ENCODE measurements around the gene ZBTB39. TPM values are rescaled to one million over a fixed set of nuclear protein-coding genes. Genes with fewer than 3 reads are reported as not detected.

Gene ZBTB39
- total and polyA plus RNA-seq, 2 donors from 2014 or later: 1.4 to 6.6 TPM

- intact Hi-C loops (cut with DNase I): no loop called here
- Histone ChIP-seq H3K9me3 (ENCODE audit: control insufficient read depth in 2 of 3, insufficient read depth in 1 of 3, low read length in 3 of 3) (no peaks in the 10 kb centered on the region), H3K27me3 (ENCODE audit: control insufficient read depth, insufficient read depth, low read length) (no peaks in the 10 kb centered on the region), H3K4me1 (ENCODE audit: control insufficient read depth in 2 of 3, insufficient read depth in 2 of 3, low read depth in 1 of 3, low read length in 3 of 3) (no peaks in the 10 kb centered on the region), H3K36me3 (ENCODE audit: control insufficient read depth in 2 of 3, insufficient read depth in 3 of 3, low read length in 3 of 3) (no peaks in the 10 kb centered on the region), H3K27ac (ENCODE audit: low read depth in 2 of 2, low read length in 2 of 2) (no peak overlapping the region), H3K4me3 (ENCODE audit: low read length in 3 of 3) (no peak overlapping the region), H3K9ac (ENCODE audit: low read length in 3 of 3) (no peak overlapping the region)
- no peak for FAIRE-seq
- DNase-seq: no peak
- TF ChIP-seq CTCF (IDR thresholded peaks at IDR 0.05; ENCODE audit: borderline replicate concordance, extremely low read depth, insufficient read depth): no peak
Measured at GRCh38 chr12:57039016-57039798, 32.9 kb upstream of the ZBTB39 start.

DNA sequence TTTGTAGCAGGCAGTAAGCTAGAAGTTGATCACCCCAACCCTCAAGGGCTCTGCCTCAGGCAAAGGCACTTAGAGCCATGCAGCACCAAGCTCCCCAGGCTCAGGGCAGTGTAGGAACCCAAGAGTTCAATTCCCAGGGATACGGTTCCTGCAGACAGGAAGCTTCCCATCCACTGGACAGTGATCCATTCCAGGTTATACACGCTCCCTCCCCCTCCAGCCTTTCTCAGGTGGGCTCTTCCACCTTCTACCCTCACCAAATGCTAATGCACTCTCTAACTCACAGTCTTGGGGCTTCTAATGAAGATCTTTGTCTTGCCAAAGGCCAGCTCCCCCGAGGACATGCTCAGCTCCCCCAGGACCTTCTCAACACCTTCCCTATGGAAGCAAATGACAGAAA lies 30.9 kb upstream of the ZBTB39 start:
- H3K9me3 ChIP-seq (ENCODE audit: control insufficient read depth in 2 of 3, insufficient read depth in 1 of 3, low read length in 3 of 3): no peaks in the 10 kb centered on the region
- no peak overlapping the region for H3K9ac ChIP-seq (ENCODE audit: low read length in 3 of 3)
- H3K36me3 ChIP-seq (ENCODE audit: control insufficient read depth in 2 of 3, insufficient read depth in 3 of 3, low read length in 3 of 3): no peaks in the 10 kb centered on the region
- H3K27ac ChIP-seq (ENCODE audit: low read depth in 2 of 2, low read length in 2 of 2): no peak overlapping the region
- no peak for FAIRE-seq
- TF ChIP-seq CTCF (IDR thresholded peaks at IDR 0.05; ENCODE audit: borderline replicate concordance, extremely low read depth, insufficient read depth): no peak
- H3K4me3 ChIP-seq (ENCODE audit: low read length in 3 of 3): no peak overlapping the region
- no peaks in the 10 kb centered on the region for H3K4me1 ChIP-seq (ENCODE audit: control insufficient read depth in 2 of 3, insufficient read depth in 2 of 3, low read depth in 1 of 3, low read length in 3 of 3)
- no peaks in the 10 kb centered on the region for H3K27me3 ChIP-seq (ENCODE audit: control insufficient read depth, insufficient read depth, low read length)
- no peak for DNase-seq
- intact Hi-C loops (cut with DNase I): no loop called here

- FAIRE-seq (no peak), DNase-seq (no peak)
- intact Hi-C loops (cut with DNase I): no loop called here
- H3K27ac ChIP-seq (ENCODE audit: low read depth in 2 of 2, low read length in 2 of 2): no peak overlapping the region
- no peak for TF ChIP-seq CTCF (IDR thresholded peaks at IDR 0.05; ENCODE audit: borderline replicate concordance, extremely low read depth, insufficient read depth)
- no peak overlapping the region for H3K9ac ChIP-seq (ENCODE audit: low read length in 3 of 3)
- no peak overlapping the region for H3K4me3 ChIP-seq (ENCODE audit: low read length in 3 of 3)
- no peaks in the 10 kb centered on the region for H3K27me3 ChIP-seq (ENCODE audit: control insufficient read depth, insufficient read depth, low read length)
- no peaks in the 10 kb centered on the region for H3K9me3 ChIP-seq (ENCODE audit: control insufficient read depth in 2 of 3, insufficient read depth in 1 of 3, low read length in 3 of 3)
- no peaks in the 10 kb centered on the region for H3K36me3 ChIP-seq (ENCODE audit: control insufficient read depth in 2 of 3, insufficient read depth in 3 of 3, low read length in 3 of 3)
- H3K4me1 ChIP-seq (ENCODE audit: control insufficient read depth in 2 of 3, insufficient read depth in 2 of 3, low read depth in 1 of 3, low read length in 3 of 3): no peaks in the 10 kb centered on the region
Measured at GRCh38 chr12:57033431-57033830, 27.1 kb upstream of the ZBTB39 start.
